SK-N-SH treated with all-trans-retinoic acid at 6 μM for 48 hours (cell line): Measurements from ENCODE around the gene IFT27.

Source experiments
- ARNTL ChIP-seq: fragments of 450-650 bp; formaldehyde crosslinking; IDR thresholded peaks from 2 replicates; pipeline ENCODE4 v1.5.0; 2020; ENCODE audit warnings: low read depth, mild to moderate bottlenecking, moderate library complexity, borderline replicate concordance
- ISL1 ChIP-seq: fragments of 250-450 bp; sonication (Bioruptor Pico); IDR thresholded peaks from 2 replicates; pipeline ENCODE4 v2.1.2; 2022; ENCODE audit warnings: mild to moderate bottlenecking, moderate library complexity
- OSR1 ChIP-seq: fragments of 250-450 bp; sonication (Bioruptor Pico); IDR thresholded peaks from 2 replicates; pipeline ENCODE4 v1.8.0; 2022; ENCODE audit warnings: moderate library complexity, mild to moderate bottlenecking, inconsistent platforms
- RARB ChIP-seq: fragments of 250-450 bp; sonication (Bioruptor Pico); IDR thresholded peaks from 2 replicates; pipeline ENCODE4 v1.8.0; 2021; ENCODE audit warnings: mild to moderate bottlenecking, moderate library complexity
- SNAI2 ChIP-seq: fragments of 250-450 bp; sonication (Bioruptor Pico); IDR thresholded peaks from 2 replicates; pipeline ENCODE4 v1.5.0; 2020; ENCODE audit warnings: mild to moderate bottlenecking, moderate library complexity
- TCF4 ChIP-seq: fragments of 250-450 bp; sonication (Bioruptor Pico); IDR thresholded peaks from 2 replicates; pipeline ENCODE4 v1.8.0; 2021; ENCODE audit warnings: mild to moderate bottlenecking, moderate library complexity, borderline replicate concordance
- TOX ChIP-seq: fragments of 250-450 bp; sonication (Bioruptor Pico); IDR thresholded peaks from 2 replicates; pipeline ENCODE4 v1.8.0; 2021; ENCODE audit warnings: mild to moderate bottlenecking, moderate library complexity, borderline replicate concordance
- ZC3H10 ChIP-seq: fragments of 250-450 bp; sonication (Bioruptor Pico); IDR thresholded peaks from 2 replicates; pipeline ENCODE4 v1.5.1; 2021; ENCODE audit warnings: mild to moderate bottlenecking, moderate library complexity
- ZFP3 ChIP-seq: fragments of 250-450 bp; sonication (Bioruptor Pico); IDR thresholded peaks from 2 replicates; pipeline ENCODE4 v1.5.0; 2020; ENCODE audit warnings: mild to moderate bottlenecking, moderate library complexity
- ZFP30 ChIP-seq: fragments of 450-650 bp; formaldehyde crosslinking; IDR thresholded peaks from 2 replicates; pipeline ENCODE4 v1.5.0; 2022; ENCODE audit warnings: mild to moderate bottlenecking, moderate library complexity
- ZNF565 ChIP-seq: fragments of 450-650 bp; formaldehyde crosslinking; conservative IDR thresholded peaks from 2 replicates; pipeline ENCODE4 v1.5.0; 2020; ENCODE audit warnings: low read depth, mild to moderate bottlenecking, moderate library complexity
- TF ChIP-seq, protein P1 (sequence below): fragments of 250-450 bp; sonication (Bioruptor Pico); IDR thresholded peaks from 2 replicates; pipeline ENCODE4 v1.5.0; 2020; ENCODE audit warnings: mild to moderate bottlenecking, moderate library complexity
- TF ChIP-seq, protein P2 (sequence below): fragments of 250-450 bp; sonication (Bioruptor Pico); IDR thresholded peaks from 2 replicates; pipeline ENCODE4 v1.5.1; 2020; ENCODE audit warnings: low read depth, mild to moderate bottlenecking, moderate library complexity
- TF ChIP-seq, protein P3 (sequence below): fragments of 250-450 bp; sonication (Bioruptor Pico); IDR thresholded peaks from 2 replicates; pipeline ENCODE4 v1.8.0; 2020; ENCODE audit warnings: mild to moderate bottlenecking, moderate library complexity, borderline replicate concordance

DNA sequence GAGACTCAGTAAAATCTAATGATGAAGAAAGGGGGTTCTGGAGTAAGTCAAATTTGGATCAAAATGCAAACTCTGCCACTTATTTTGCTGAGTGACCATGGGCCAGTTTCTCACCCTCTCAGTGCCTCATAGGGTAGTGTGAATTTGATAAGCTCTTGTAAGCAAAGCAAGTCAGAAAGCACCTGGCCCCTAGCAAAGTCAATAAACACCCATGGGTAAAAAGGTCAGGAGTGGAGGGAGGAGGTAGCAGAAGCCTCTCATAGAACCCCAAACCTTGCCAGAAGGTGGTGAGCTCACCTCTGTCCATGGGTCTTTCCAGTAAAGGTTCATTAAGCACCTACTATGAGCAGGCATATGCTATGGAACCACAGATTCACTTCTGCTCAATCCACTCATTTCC, 53.9 kb downstream of the IFT27 start:
- TF ChIP-seq SNAI2, result no peak
- TF ChIP-seq ARNTL, result no peak
- TF ChIP-seq, protein P1, sequence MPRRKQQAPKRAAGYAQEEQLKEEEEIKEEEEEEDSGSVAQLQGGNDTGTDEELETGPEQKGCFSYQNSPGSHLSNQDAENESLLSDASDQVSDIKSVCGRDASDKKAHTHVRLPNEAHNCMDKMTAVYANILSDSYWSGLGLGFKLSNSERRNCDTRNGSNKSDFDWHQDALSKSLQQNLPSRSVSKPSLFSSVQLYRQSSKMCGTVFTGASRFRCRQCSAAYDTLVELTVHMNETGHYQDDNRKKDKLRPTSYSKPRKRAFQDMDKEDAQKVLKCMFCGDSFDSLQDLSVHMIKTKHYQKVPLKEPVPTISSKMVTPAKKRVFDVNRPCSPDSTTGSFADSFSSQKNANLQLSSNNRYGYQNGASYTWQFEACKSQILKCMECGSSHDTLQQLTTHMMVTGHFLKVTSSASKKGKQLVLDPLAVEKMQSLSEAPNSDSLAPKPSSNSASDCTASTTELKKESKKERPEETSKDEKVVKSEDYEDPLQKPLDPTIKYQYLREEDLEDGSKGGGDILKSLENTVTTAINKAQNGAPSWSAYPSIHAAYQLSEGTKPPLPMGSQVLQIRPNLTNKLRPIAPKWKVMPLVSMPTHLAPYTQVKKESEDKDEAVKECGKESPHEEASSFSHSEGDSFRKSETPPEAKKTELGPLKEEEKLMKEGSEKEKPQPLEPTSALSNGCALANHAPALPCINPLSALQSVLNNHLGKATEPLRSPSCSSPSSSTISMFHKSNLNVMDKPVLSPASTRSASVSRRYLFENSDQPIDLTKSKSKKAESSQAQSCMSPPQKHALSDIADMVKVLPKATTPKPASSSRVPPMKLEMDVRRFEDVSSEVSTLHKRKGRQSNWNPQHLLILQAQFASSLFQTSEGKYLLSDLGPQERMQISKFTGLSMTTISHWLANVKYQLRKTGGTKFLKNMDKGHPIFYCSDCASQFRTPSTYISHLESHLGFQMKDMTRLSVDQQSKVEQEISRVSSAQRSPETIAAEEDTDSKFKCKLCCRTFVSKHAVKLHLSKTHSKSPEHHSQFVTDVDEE (CRISPR knock-in tag), result no peak
- no peak for TF ChIP-seq TCF4 (CRISPR knock-in tag)
- no peak for TF ChIP-seq TOX (CRISPR knock-in tag)
- no peak for TF ChIP-seq ZFP3
- no peak for TF ChIP-seq RARB (CRISPR knock-in tag)
- no peak for TF ChIP-seq ZFP30
- TF ChIP-seq, protein P2, sequence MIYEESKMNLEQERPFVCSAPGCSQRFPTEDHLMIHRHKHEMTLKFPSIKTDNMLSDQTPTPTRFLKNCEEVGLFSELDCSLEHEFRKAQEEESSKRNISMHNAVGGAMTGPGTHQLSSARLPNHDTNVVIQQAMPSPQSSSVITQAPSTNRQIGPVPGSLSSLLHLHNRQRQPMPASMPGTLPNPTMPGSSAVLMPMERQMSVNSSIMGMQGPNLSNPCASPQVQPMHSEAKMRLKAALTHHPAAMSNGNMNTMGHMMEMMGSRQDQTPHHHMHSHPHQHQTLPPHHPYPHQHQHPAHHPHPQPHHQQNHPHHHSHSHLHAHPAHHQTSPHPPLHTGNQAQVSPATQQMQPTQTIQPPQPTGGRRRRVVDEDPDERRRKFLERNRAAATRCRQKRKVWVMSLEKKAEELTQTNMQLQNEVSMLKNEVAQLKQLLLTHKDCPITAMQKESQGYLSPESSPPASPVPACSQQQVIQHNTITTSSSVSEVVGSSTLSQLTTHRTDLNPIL (CRISPR knock-in tag), result no peak
- TF ChIP-seq ZC3H10, result no peak
- TF ChIP-seq ISL1 (CRISPR knock-in tag), result no peak
- TF ChIP-seq, protein P3, sequence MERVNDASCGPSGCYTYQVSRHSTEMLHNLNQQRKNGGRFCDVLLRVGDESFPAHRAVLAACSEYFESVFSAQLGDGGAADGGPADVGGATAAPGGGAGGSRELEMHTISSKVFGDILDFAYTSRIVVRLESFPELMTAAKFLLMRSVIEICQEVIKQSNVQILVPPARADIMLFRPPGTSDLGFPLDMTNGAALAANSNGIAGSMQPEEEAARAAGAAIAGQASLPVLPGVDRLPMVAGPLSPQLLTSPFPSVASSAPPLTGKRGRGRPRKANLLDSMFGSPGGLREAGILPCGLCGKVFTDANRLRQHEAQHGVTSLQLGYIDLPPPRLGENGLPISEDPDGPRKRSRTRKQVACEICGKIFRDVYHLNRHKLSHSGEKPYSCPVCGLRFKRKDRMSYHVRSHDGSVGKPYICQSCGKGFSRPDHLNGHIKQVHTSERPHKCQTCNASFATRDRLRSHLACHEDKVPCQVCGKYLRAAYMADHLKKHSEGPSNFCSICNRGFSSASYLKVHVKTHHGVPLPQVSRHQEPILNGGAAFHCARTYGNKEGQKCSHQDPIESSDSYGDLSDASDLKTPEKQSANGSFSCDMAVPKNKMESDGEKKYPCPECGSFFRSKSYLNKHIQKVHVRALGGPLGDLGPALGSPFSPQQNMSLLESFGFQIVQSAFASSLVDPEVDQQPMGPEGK (CRISPR knock-in tag), result no peak
- no peak for TF ChIP-seq OSR1
- TF ChIP-seq ZNF565, result no peak
